Esophagus muscularis mucosa (tissue), 4 donors: ENCODE data around the gene TPSAB1. TPM values are rescaled to one million over a fixed set of nuclear protein-coding genes. Genes with fewer than 3 reads are reported as not detected.
"Not testable (repeated sequence)": the region's sequence is repeated elsewhere in the genome, so short reads cannot be mapped to it uniquely, and the experiment has no call there.

Experiments
- DNase-seq: peaks from one replicate; pipeline ENCODE4 v3.0.0-alpha.2; 2017; ENCODE audit errors: extremely low spot score
- H3K27ac ChIP-seq, 4 donors: fragments of 200-600 bp; sonication (generic); replicated peaks in 1 of 4; 1 replicate in 3 of 4; 2 replicates in 1 of 4; pipeline ENCODE4 v1.5.1; 2016 to 2019; ENCODE audit warnings: mild to moderate bottlenecking in 1 of 4
- H3K27me3 ChIP-seq, 4 donors: fragments of 200-600 bp; sonication (generic); one replicate each; pipeline versions ENCODE4 v1.5.1 to v1.6.0; 2016 to 2019
- H3K36me3 ChIP-seq, 4 donors: fragments of 200-600 bp; sonication (generic); one replicate each; pipeline ENCODE4 v1.5.1; 2016 to 2019
- H3K4me1 ChIP-seq, 4 donors: fragments of 200-600 bp; sonication (generic); one replicate each; pipeline ENCODE4 v1.5.1; 2016 to 2019
- H3K4me3 ChIP-seq, 4 donors: fragments of 200-600 bp; sonication (generic); 1 replicate in 2 of 4; 2 replicates in 2 of 4; pipeline ENCODE4 v1.5.1; 2016 to 2019; ENCODE audit warnings: mild to moderate bottlenecking in 4 of 4, moderate library complexity in 1 of 4
- H3K9me3 ChIP-seq, 4 donors: fragments of 200-600 bp; sonication (generic); 1 replicate in 3 of 4; 2 replicates in 1 of 4; pipeline ENCODE4 v1.5.1; 2016 to 2019
- CTCF ChIP-seq, 3 experiments: fragments of 200-600 bp in 2 of 3; fragments of 450-650 bp in 1 of 3; sonication (generic) in 2 of 3; IDR thresholded peaks; one replicate each; pipeline ENCODE4 v1.5.1; 2017 to 2019; ENCODE audit warnings: antibody characterized with exemption in 3 of 3, mild to moderate bottlenecking in 2 of 3, moderate library complexity in 1 of 3
- EP300 ChIP-seq: sonication (generic); formaldehyde crosslinking; IDR thresholded peaks from one replicate; pipeline ENCODE4 v1.6.1; 2017; ENCODE audit warnings: antibody characterized with exemption
- POLR2A ChIP-seq: fragments of 450-650 bp; IDR thresholded peaks from one replicate; pipeline ENCODE4 v1.6.1; 2017; ENCODE audit warnings: antibody characterized with exemption, moderate library complexity, mild to moderate bottlenecking, low read depth
- POLR2AphosphoS5 ChIP-seq, 2 donors: sonication (generic); formaldehyde crosslinking; IDR thresholded peaks; one replicate each; pipeline ENCODE4 v1.6.1; 2017; ENCODE audit warnings: antibody characterized with exemption in 2 of 2
- WGBS: methylation state at CpG from one replicate; pipeline ENCODE4 v1.1.5; 2018; 5-methylcytosine and 5-hydroxymethylcytosine counted together
- intact Hi-C: fragments of 100-400 bp; cut with DNase I; formaldehyde crosslinking; loops from one replicate; pipeline ENCODE4 v1.15.1; 2023
- total RNA-seq, 4 donors: library from RNA; depleted of rRNA; stranded (reverse); fragments of >200 nt; gene quantifications; one replicate each; pipeline versions ENCODE4 v1.1.0 to v1.2.1, GENCODE V29; 2016

The TPSAB1 gene
- total RNA-seq, 4 donors from 2014 or later, result 15.6 to 237 (median 126) TPM

DNA sequence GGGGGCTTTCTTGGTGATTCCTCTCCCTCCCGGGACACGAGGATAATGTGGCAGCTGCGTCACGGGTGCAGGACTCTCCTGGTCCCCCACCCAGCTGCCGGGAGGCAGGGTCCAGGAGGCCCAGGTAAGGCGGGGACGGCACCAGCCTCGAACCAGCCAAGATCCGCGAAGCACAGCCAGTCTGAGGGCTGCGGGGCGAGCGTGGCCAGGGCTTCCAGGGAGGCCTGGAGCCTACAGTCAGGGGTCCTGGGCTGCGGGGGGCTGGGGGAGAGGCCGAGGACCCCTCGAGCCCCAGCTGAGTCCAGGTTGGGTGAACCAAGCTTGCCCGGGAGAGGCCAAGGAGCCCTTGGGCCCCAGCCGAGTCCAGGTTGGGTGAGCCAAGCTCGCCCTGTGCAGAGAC, 25.3 kb downstream of the TPSAB1 start:
- Histone ChIP-seq H3K27me3 (peaks cover 0 to 70% (median 11%) of the 10 kb centered on the region in 4 donors), H3K4me3 (no peak overlapping the region), H3K4me1 (no peaks in the 10 kb centered on the region), H3K36me3 (no peaks in the 10 kb centered on the region), H3K27ac (no peak overlapping the region), H3K9me3 (no peaks in the 10 kb centered on the region)
- 76% methylated on average over 10 of the region's 19 CpGs for WGBS
- DNase-seq, result no peak
- intact Hi-C loops, result no loop called here
- TF ChIP-seq POLR2A (no peak), POLR2AphosphoS5 (IDR thresholded peaks at IDR 0.05) (no peak), EP300 (no peak), CTCF (IDR thresholded peaks at IDR 0.05) (no peak)

- WGBS, result 99% methylated on average over 7 of the region's 7 CpGs
- peaks cover 0 to 76% (median 0%) of the 10 kb centered on the region in 4 donors for H3K27me3 ChIP-seq
- H3K27ac ChIP-seq, DNase-seq, H3K9me3 ChIP-seq, H3K4me3 ChIP-seq, H3K36me3 ChIP-seq, intact Hi-C loops: not testable (repeated sequence)
- peaks cover 0 to 10% (median 9%) of the 10 kb centered on the region in 4 donors for H3K4me1 ChIP-seq
These were observed 28.9 kb downstream of the TPSAB1 start for GRCh38 chr16:1269418-1269817.

DNA sequence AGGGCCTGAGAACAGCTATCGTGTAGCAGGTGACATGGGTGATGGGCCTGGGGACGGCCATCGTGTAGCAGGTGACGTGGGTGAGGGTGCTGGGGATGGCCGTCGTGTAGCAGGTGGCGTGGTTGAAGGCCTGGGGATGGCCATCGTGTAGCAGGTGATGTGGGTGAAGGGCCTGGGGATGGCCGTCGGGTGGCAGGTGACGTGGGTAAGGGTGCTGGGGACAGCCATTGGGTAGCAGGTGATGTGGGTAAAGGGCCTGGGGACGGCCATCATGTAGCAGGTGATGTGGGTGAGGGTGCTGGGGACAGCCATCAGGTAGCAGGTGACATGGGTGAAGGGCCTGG, 30.8 kb downstream of the TPSAB1 start:
- 64% methylated on average over 6 of the region's 12 CpGs for WGBS
- Histone ChIP-seq H3K27ac (no peak overlapping the region), H3K27me3 (peaks cover 0 to 84% (median 0%) of the 10 kb centered on the region in 4 donors), H3K36me3 (no peaks in the 10 kb centered on the region), H3K4me3 (no peak overlapping the region), H3K4me1 (peaks cover 0 to 10% (median 9%) of the 10 kb centered on the region in 4 donors), H3K9me3 (no peaks in the 10 kb centered on the region)
- no peak for TF ChIP-seq CTCF (IDR thresholded peaks at IDR 0.05)
- intact Hi-C loops, result no loop called here
- no peak for DNase-seq

DNA sequence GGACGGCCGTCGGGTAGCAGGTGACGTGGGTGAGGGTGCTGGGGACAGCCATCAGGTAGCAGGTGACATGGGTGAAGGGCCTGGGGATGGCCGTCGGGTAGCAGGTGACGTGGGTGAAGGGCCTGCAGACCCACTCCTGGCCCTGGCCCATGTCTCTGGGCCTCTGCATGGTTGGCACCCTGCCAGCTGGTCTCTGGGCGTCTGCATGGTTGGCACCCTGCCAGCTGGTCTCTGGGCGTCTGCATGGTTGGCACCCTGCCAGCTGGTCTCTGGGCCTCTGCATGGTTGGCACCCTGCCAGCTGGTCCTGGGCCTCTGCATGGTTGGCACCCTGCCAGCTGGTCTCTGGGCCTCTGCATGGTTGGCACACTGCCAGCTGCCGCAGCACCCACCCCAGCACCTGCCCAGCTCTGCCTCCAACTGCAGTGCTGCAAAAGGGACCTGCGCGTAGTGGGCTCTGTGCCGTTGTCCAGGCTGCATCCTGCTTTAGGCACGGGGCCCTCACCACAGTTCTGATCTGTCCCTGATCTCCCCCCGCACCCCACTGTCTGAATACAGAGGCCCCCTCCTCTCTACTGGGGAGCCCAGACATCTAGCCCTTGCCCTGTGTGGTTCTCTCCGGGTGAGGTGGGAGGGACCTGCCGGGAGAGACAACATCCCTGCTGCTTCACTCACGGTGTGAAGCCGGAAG, 31.4 kb downstream of the TPSAB1 start:
- H3K27ac ChIP-seq, H3K4me3 ChIP-seq, intact Hi-C loops, DNase-seq, H3K9me3 ChIP-seq, H3K36me3 ChIP-seq: not testable (repeated sequence)
- 17% methylated on average over 18 of the region's 19 CpGs for WGBS
- Histone ChIP-seq H3K4me1 (peaks cover 0 to 10% (median 9%) of the 10 kb centered on the region in 4 donors), H3K27me3 (peaks cover 0 to 85% (median 0%) of the 10 kb centered on the region in 4 donors)

- no peak for TF ChIP-seq POLR2A
- no peak for TF ChIP-seq EP300
- no peak for TF ChIP-seq POLR2AphosphoS5 (IDR thresholded peaks at IDR 0.05)
- no peak for TF ChIP-seq CTCF (IDR thresholded peaks at IDR 0.05)
- 74% methylated on average over 9 of the region's 9 CpGs for WGBS
- Histone ChIP-seq H3K4me3 (no peak overlapping the region), H3K4me1 (peaks cover 0 to 10% (median 9%) of the 10 kb centered on the region in 4 donors), H3K9me3 (no peaks in the 10 kb centered on the region), H3K27ac (no peak overlapping the region), H3K36me3 (no peaks in the 10 kb centered on the region), H3K27me3 (peaks cover 0 to 92% (median 0%) of the 10 kb centered on the region in 4 donors)
- DNase-seq, result no peak
- intact Hi-C loops, result no loop called here
These were observed 32.1 kb downstream of the TPSAB1 start for GRCh38 chr16:1272453-1273198.
